Testis (tissue), 3 donors: ENCODE measurements around the gene MEX3C. TPM values are rescaled to one million over a fixed set of nuclear protein-coding genes. Genes with fewer than 3 reads are reported as not detected.
A peak's percentile ranks its signal among the peaks of the same experiment; 100 is the strongest.

ENCODE experiments used
- DNase-seq: peaks from one replicate; pipeline ENCODE4 v3.0.0-alpha.2; 2019
- H3K27ac ChIP-seq, 2 donors: fragments of 200-600 bp; sonication (generic); one replicate each; pipeline ENCODE4 v1.5.1; 2019
- H3K27me3 ChIP-seq: fragments of 200-600 bp; sonication (generic); one replicate; pipeline ENCODE4 v1.5.1; 2019
- H3K36me3 ChIP-seq: fragments of 200-600 bp; sonication (generic); one replicate; pipeline ENCODE4 v1.5.1; 2017; ENCODE audit warnings: low read depth; ENCODE audit errors: missing control alignments
- H3K4me1 ChIP-seq: fragments of 200-600 bp; sonication (generic); one replicate; pipeline ENCODE4 v1.5.1; 2019
- H3K4me3 ChIP-seq, 2 donors: fragments of 200-600 bp; sonication (generic); one replicate each; pipeline ENCODE4 v1.5.1; 2017 to 2019
- H3K9me3 ChIP-seq: fragments of 200-600 bp; sonication (generic); one replicate; pipeline ENCODE4 v1.5.1; 2017
- POLR2A ChIP-seq: fragments of 450-650 bp; IDR thresholded peaks from one replicate; pipeline ENCODE4 v1.6.1; 2017; ENCODE audit warnings: antibody characterized with exemption, mild to moderate bottlenecking, moderate library complexity
- WGBS, 2 donors: methylation state at CpG; one replicate each; pipeline ENCODE4 v1.1.5; 2018; 5-methylcytosine and 5-hydroxymethylcytosine counted together
- intact Hi-C: fragments of 100-400 bp; cut with DNase I; formaldehyde crosslinking; loops from one replicate; pipeline ENCODE4 v1.15.1; 2023; ENCODE audit warnings: low total_unique reads
- polyA plus RNA-seq: library from polyadenylated mRNA; stranded (reverse); fragments of 350-450 nt; fragmentation: Illumina TruSeq; extraction: RNeasy Lipid Tissue Mini Kit (QIAGEN cat#74804); gene quantifications from one replicate; pipeline ENCODE4 v1.2.3, GENCODE V29; 2014; ENCODE audit warnings: low read depth, low replicate concordance; ENCODE audit not compliant: insufficient read depth
- total RNA-seq, 2 donors: library from RNA; depleted of rRNA; stranded (reverse); fragments of >200 nt; gene quantifications; one replicate each; pipeline ENCODE4 v1.2.3, GENCODE V29; 2016
- TF ChIP-seq, protein P1 (sequence below), 3 experiments: fragments of 450-650 bp in 2 of 3; fragments of 200-600 bp in 1 of 3; sonication (generic) in 1 of 3; IDR thresholded peaks; one replicate each; pipeline ENCODE4 v1.5.1; 2016 to 2019; ENCODE audit warnings: antibody characterized with exemption in 3 of 3, mild to moderate bottlenecking in 2 of 3, moderate library complexity in 1 of 3

The MEX3C gene
- total and polyA plus RNA-seq, 3 donors from 2014 or later = 97.2 to 254 (median 161) TPM

- intact Hi-C loops = no loop called here
- no peaks in the 10 kb centered on the region for H3K27me3 ChIP-seq
- H3K36me3 ChIP-seq = no peaks in the 10 kb centered on the region
- no peak for TF ChIP-seq POLR2A
- WGBS, 2 donors = 0% methylated on average over 21 to 59 of the region's 67 CpGs
- no peaks in the 10 kb centered on the region for H3K9me3 ChIP-seq
- peak; percentile 49 for DNase-seq
- H3K27ac ChIP-seq = peak overlapping the region; percentile 98 to 99
- peak overlapping the region; percentile 84 to 90 for H3K4me3 ChIP-seq
- peaks cover 22% of the 10 kb centered on the region for H3K4me1 ChIP-seq
Observed at GRCh38 chr18:51196118-51196810, 1.2 kb downstream of the MEX3C start.

- intact Hi-C loops = no loop called here
- DNase-seq = peak; percentile 72
- no peaks in the 10 kb centered on the region for H3K36me3 ChIP-seq
- peaks cover 22% of the 10 kb centered on the region for H3K4me1 ChIP-seq
- peak overlapping the region; percentile 98 to 99 for H3K27ac ChIP-seq
- 2% methylated on average over 13 of the region's 13 CpGs for WGBS, 2 donors
- no peaks in the 10 kb centered on the region for H3K27me3 ChIP-seq
- TF ChIP-seq, protein P1, sequence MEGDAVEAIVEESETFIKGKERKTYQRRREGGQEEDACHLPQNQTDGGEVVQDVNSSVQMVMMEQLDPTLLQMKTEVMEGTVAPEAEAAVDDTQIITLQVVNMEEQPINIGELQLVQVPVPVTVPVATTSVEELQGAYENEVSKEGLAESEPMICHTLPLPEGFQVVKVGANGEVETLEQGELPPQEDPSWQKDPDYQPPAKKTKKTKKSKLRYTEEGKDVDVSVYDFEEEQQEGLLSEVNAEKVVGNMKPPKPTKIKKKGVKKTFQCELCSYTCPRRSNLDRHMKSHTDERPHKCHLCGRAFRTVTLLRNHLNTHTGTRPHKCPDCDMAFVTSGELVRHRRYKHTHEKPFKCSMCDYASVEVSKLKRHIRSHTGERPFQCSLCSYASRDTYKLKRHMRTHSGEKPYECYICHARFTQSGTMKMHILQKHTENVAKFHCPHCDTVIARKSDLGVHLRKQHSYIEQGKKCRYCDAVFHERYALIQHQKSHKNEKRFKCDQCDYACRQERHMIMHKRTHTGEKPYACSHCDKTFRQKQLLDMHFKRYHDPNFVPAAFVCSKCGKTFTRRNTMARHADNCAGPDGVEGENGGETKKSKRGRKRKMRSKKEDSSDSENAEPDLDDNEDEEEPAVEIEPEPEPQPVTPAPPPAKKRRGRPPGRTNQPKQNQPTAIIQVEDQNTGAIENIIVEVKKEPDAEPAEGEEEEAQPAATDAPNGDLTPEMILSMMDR (IDR thresholded peaks at IDR 0.05) = no peak
- no peak for TF ChIP-seq POLR2A
- peak overlapping the region; percentile 84 to 90 for H3K4me3 ChIP-seq
- H3K9me3 ChIP-seq = no peaks in the 10 kb centered on the region
Observed at GRCh38 chr18:51195451-51196117, 1.9 kb downstream of the MEX3C start.

- Histone ChIP-seq H3K4me1 (peaks cover 22% of the 10 kb centered on the region), H3K4me3 (peak overlapping the region; percentile 84 to 90), H3K27ac (peak overlapping the region; percentile 29 to 98), H3K27me3 (no peaks in the 10 kb centered on the region), H3K9me3 (no peaks in the 10 kb centered on the region), H3K36me3 (no peaks in the 10 kb centered on the region)
- no peak for DNase-seq
- intact Hi-C loops = no loop called here
- TF ChIP-seq POLR2A = no peak
- TF ChIP-seq, protein P1 (IDR thresholded peaks at IDR 0.05) = no peak
- 4 to 11% methylated on average over 3 of the region's 3 CpGs for WGBS, 2 donors
Observed at GRCh38 chr18:51195086-51195450, 2.4 kb downstream of the MEX3C start.

- no peaks in the 10 kb centered on the region for H3K27me3 ChIP-seq
- H3K4me1 ChIP-seq = peaks cover 22% of the 10 kb centered on the region
- H3K27ac ChIP-seq = peak overlapping the region; percentile 29 to 98
- H3K4me3 ChIP-seq = peak overlapping the region in 1 of 2 donors; percentile 90
- intact Hi-C loops = no loop called here
- no peak for DNase-seq
- TF ChIP-seq, protein P1 (IDR thresholded peaks at IDR 0.05) = no peak
- no peak for TF ChIP-seq POLR2A
- H3K36me3 ChIP-seq = no peaks in the 10 kb centered on the region
- H3K9me3 ChIP-seq = no peaks in the 10 kb centered on the region
- WGBS, 2 donors = 31 to 46% methylated on average over 3 of the region's 3 CpGs
Observed at GRCh38 chr18:51194604-51195003, 2.9 kb downstream of the MEX3C start.

GRCh38 chr18:51193621-51194287 is 3.7 kb downstream of the MEX3C start:
- no peak for DNase-seq
- H3K4me1 ChIP-seq = peaks cover 22% of the 10 kb centered on the region

More at GRCh38 chr18:51193621-51194287, 3.7 kb downstream of the MEX3C start:
- no peaks in the 10 kb centered on the region for H3K36me3 ChIP-seq
- 15 to 19% methylated on average over 5 of the region's 5 CpGs for WGBS, 2 donors
- intact Hi-C loops = no loop called here
- TF ChIP-seq, protein P1 (IDR thresholded peaks at IDR 0.05) = no peak
- no peak for TF ChIP-seq POLR2A
- H3K4me3 ChIP-seq = no peak overlapping the region
- peak overlapping the region in 1 of 2 donors; percentile 98 for H3K27ac ChIP-seq
- no peaks in the 10 kb centered on the region for H3K27me3 ChIP-seq
- no peaks in the 10 kb centered on the region for H3K9me3 ChIP-seq
